Measurements from ENCODE around the gene SLC6A5. TPM values are rescaled to one million over a fixed set of nuclear protein-coding genes. Genes with fewer than 3 reads are reported as not detected.

SLC6A5 gene
- total RNA-seq, 1 experiment from 2014 or later, result not detected

- no peak for ATAC-seq
- Histone ChIP-seq H3K9ac (ENCODE audit: low read length) (no peak overlapping the region), H2AFZ (ENCODE audit: low read length) (no peak overlapping the region), H3K4me3 (ENCODE audit: low read length) (no peak overlapping the region), H3K36me3 (ENCODE audit: low read depth, low read length) (no peaks in the 10 kb centered on the region), H3K9me3 (ENCODE audit: low read length) (no peaks in the 10 kb centered on the region), H3F3A (ENCODE audit: low read length, unreplicated experiment) (no peaks in the 10 kb centered on the region), H3K27ac (ENCODE audit: low read length) (no peak overlapping the region), H3K9me2 (replicated peaks; ENCODE audit: low read length) (no peaks in the 10 kb centered on the region), H3K4me2 (ENCODE audit: low read length) (no peak overlapping the region), H3K27me3 (ENCODE audit: low read length) (peaks cover 3% of the 10 kb centered on the region; the same call in 1 of the 2 replicates), H4K20me1 (ENCODE audit: low read length) (no peaks in the 10 kb centered on the region), H3K79me2 (ENCODE audit: low read length) (no peaks in the 10 kb centered on the region), H3K4me1 (ENCODE audit: insufficient read depth, low read length) (no peaks in the 10 kb centered on the region)
- ChIA-PET POLR2A (ENCODE audit: unreplicated experiment) (no interaction called here), CTCF (no interaction called here)
- intact Hi-C loops (cut with micrococcal nuclease), result no loop called here
- no peak for TF ChIP-seq EZH2 (IDR thresholded peaks at IDR 0.05; ENCODE audit: low read length, unreplicated experiment)
- no TSS peak for BruUV-seq (replicated peaks)
- DNase-seq, result no peak
Observed at GRCh38 chr11:20634781-20635180, 35.4 kb downstream of the SLC6A5 start.

GRCh38 chr11:20638074-20638473 lies 38.7 kb downstream of the SLC6A5 start:
- Histone ChIP-seq H3K9ac (ENCODE audit: low read length) (no peak overlapping the region), H3K4me1 (ENCODE audit: insufficient read depth, low read length) (no peaks in the 10 kb centered on the region), H4K20me1 (ENCODE audit: low read length) (no peaks in the 10 kb centered on the region), H3K27ac (ENCODE audit: low read length) (no peak overlapping the region), H3K9me2 (replicated peaks; ENCODE audit: low read length) (no peaks in the 10 kb centered on the region), H3K9me3 (ENCODE audit: low read length) (no peaks in the 10 kb centered on the region), H3K4me2 (ENCODE audit: low read length) (no peak overlapping the region), H3K36me3 (ENCODE audit: low read depth, low read length) (no peaks in the 10 kb centered on the region), H3F3A (ENCODE audit: low read length, unreplicated experiment) (no peaks in the 10 kb centered on the region), H3K27me3 (ENCODE audit: low read length) (peaks cover 8% of the 10 kb centered on the region), H3K4me3 (ENCODE audit: low read length) (no peak overlapping the region), H3K79me2 (ENCODE audit: low read length) (no peaks in the 10 kb centered on the region), H2AFZ (ENCODE audit: low read length) (no peak overlapping the region)
- DNase-seq (no peak), ATAC-seq (no peak)
- TF ChIP-seq CTCF (conservative IDR thresholded peaks at IDR 0.05; ENCODE audit: low read depth, low read length), result no peak
- ChIA-PET POLR2A (ENCODE audit: unreplicated experiment) (no interaction called here), CTCF (no interaction called here)
- intact Hi-C loops (cut with micrococcal nuclease), result no loop called here
- no TSS peak for BruUV-seq (replicated peaks)

- no peaks in the 10 kb centered on the region for H3K4me1 ChIP-seq (ENCODE audit: insufficient read depth, low read length)
- H2AFZ ChIP-seq (ENCODE audit: low read length), result no peak overlapping the region
- no peak overlapping the region for H3K27ac ChIP-seq (ENCODE audit: low read length)
- no peak for TF ChIP-seq EZH2 (IDR thresholded peaks at IDR 0.05; ENCODE audit: low read length, unreplicated experiment)
- TF ChIP-seq EZH2phosphoT487 (IDR thresholded peaks at IDR 0.05; ENCODE audit: borderline replicate concordance, low read length), result no peak
- H3K9me3 ChIP-seq (ENCODE audit: low read length), result no peaks in the 10 kb centered on the region
- H3F3A ChIP-seq (ENCODE audit: low read length, unreplicated experiment), result no peaks in the 10 kb centered on the region
- H3K27me3 ChIP-seq (ENCODE audit: low read length), result peaks cover 8% of the 10 kb centered on the region
- BruUV-seq (replicated peaks), result no TSS peak
- H3K4me2 ChIP-seq (ENCODE audit: low read length), result no peak overlapping the region
- no peaks in the 10 kb centered on the region for H3K79me2 ChIP-seq (ENCODE audit: low read length)
- H4K20me1 ChIP-seq (ENCODE audit: low read length), result no peaks in the 10 kb centered on the region
- no peaks in the 10 kb centered on the region for H3K36me3 ChIP-seq (ENCODE audit: low read depth, low read length)
- intact Hi-C loops (cut with micrococcal nuclease), result no loop called here
- POLR2A ChIA-PET (ENCODE audit: unreplicated experiment), result no interaction called here
- DNase-seq (no peak), ATAC-seq (no peak)
- no peak overlapping the region for H3K9ac ChIP-seq (ENCODE audit: low read length)
- CTCF ChIA-PET, result no interaction called here
- H3K9me2 ChIP-seq (replicated peaks; ENCODE audit: low read length), result no peaks in the 10 kb centered on the region
- no peak overlapping the region for H3K4me3 ChIP-seq (ENCODE audit: low read length)
Observed at GRCh38 chr11:20639688-20640087, 40.3 kb downstream of the SLC6A5 start.

GRCh38 chr11:20640401-20640800 lies 41.0 kb downstream of the SLC6A5 start:
- Histone ChIP-seq H3K9me2 (replicated peaks; ENCODE audit: low read length) (no peaks in the 10 kb centered on the region), H4K20me1 (ENCODE audit: low read length) (no peaks in the 10 kb centered on the region), H3K4me1 (ENCODE audit: insufficient read depth, low read length) (no peaks in the 10 kb centered on the region), H3K9ac (ENCODE audit: low read length) (no peak overlapping the region), H3K27me3 (ENCODE audit: low read length) (peaks cover 8% of the 10 kb centered on the region), H3K9me3 (ENCODE audit: low read length) (no peaks in the 10 kb centered on the region), H3K4me2 (ENCODE audit: low read length) (no peak overlapping the region), H3K36me3 (ENCODE audit: low read depth, low read length) (no peaks in the 10 kb centered on the region), H3K79me2 (ENCODE audit: low read length) (no peaks in the 10 kb centered on the region), H3K4me3 (ENCODE audit: low read length) (no peak overlapping the region), H2AFZ (ENCODE audit: low read length) (no peak overlapping the region), H3F3A (ENCODE audit: low read length, unreplicated experiment) (no peaks in the 10 kb centered on the region), H3K27ac (ENCODE audit: low read length) (no peak overlapping the region)
- intact Hi-C loops (cut with micrococcal nuclease), result no loop called here
- no peak for TF ChIP-seq CTCF (conservative IDR thresholded peaks at IDR 0.05; ENCODE audit: low read depth, low read length)
- no peak for TF ChIP-seq EZH2 (IDR thresholded peaks at IDR 0.05; ENCODE audit: low read length, unreplicated experiment)
- TF ChIP-seq EZH2phosphoT487 (IDR thresholded peaks at IDR 0.05; ENCODE audit: borderline replicate concordance, low read length), result no peak
- ATAC-seq (no peak), DNase-seq (no peak)
- ChIA-PET POLR2A (ENCODE audit: unreplicated experiment) (no interaction called here), CTCF (no interaction called here)
- BruUV-seq (replicated peaks), result no TSS peak

Data from PC-3 (cell line).